GM18520 (cell line): ENCODE data around the gene HP1BP3.

Source experiments
- ATAC-seq: cut with Tn5 transposase; IDR thresholded peaks from one replicate; pipeline ENCODE4 v1.9.1; 2021; ENCODE audit not compliant: unreplicated experiment

Gene HP1BP3

GRCh38 chr1:20695515-20695914 lies 91.6 kb downstream of the HP1BP3 start:
- ATAC-seq = no peak

DNA sequence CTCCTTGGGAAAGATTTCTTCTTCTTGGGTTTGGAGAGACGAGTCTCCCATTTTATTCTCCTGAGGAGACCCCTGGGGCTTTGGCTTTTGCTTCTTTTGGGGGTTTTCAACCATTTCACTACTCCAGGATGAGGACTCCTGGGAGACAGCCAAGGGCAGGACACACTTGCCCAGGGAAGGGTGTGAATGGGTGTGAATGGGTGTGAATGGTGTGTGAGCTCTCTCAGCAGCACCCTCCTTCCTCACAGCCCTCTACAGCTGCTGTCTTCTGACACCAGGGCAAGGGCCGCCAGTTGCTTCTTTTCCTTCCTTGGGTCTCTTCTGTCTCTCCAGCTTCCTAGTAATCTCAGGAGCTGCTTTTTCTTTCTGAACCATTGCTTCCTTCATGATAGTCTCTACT lies 93.5 kb downstream of the HP1BP3 start:
- ATAC-seq = no peak
